Measurements from ENCODE around the gene ZNF732. TPM values are rescaled to one million over a fixed set of nuclear protein-coding genes. Genes with fewer than 3 reads are reported as not detected.

The ZNF732 gene
- total RNA-seq, 1 donor from 2014 or later = 4.0 TPM

DNA sequence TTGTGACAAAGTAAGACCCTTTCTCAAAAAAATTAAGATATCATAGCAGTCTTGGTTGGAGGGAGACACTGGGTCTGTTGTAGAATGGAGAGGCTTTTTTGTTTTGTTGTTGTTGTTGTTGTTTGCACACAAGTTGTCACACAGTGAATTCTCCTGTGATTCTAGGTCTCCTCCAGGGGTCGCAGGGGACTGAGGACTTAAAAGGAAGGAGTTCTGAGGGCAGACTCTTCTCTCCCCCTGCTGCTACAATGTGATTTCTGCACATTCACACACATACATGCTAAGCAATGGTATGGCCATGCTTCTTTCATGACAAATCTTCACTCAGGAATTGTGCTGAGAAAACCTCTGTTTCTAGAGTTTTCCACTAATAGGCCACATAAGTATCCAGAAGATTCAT lies 71.1 kb downstream of the ZNF732 start:
- TF ChIP-seq, protein P1, sequence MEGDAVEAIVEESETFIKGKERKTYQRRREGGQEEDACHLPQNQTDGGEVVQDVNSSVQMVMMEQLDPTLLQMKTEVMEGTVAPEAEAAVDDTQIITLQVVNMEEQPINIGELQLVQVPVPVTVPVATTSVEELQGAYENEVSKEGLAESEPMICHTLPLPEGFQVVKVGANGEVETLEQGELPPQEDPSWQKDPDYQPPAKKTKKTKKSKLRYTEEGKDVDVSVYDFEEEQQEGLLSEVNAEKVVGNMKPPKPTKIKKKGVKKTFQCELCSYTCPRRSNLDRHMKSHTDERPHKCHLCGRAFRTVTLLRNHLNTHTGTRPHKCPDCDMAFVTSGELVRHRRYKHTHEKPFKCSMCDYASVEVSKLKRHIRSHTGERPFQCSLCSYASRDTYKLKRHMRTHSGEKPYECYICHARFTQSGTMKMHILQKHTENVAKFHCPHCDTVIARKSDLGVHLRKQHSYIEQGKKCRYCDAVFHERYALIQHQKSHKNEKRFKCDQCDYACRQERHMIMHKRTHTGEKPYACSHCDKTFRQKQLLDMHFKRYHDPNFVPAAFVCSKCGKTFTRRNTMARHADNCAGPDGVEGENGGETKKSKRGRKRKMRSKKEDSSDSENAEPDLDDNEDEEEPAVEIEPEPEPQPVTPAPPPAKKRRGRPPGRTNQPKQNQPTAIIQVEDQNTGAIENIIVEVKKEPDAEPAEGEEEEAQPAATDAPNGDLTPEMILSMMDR (conservative IDR thresholded peaks at IDR 0.05) = no peak
- Mint-ChIP-seq H3K27me3 (ENCODE audit: low read depth) (no peaks in the 10 kb centered on the region), H3K27ac (ENCODE audit: unreplicated experiment) (no peak overlapping the region), H3K4me1 (no peaks in the 10 kb centered on the region), H3K36me3 (ENCODE audit: low read depth) (peaks cover 47% of the 10 kb centered on the region), H3K9me3 (peaks cover 23% of the 10 kb centered on the region), H3K4me3 (no peak overlapping the region)
- no peak for DNase-seq (ENCODE audit: low read depth, low spot score)

GRCh38 chr4:223913-224497 lies 81.3 kb downstream of the ZNF732 start:
- Mint-ChIP-seq H3K4me3 (no peak overlapping the region), H3K9me3 (peaks cover 22% of the 10 kb centered on the region), H3K27ac (ENCODE audit: unreplicated experiment) (no peak overlapping the region), H3K4me1 (no peaks in the 10 kb centered on the region), H3K27me3 (ENCODE audit: low read depth) (no peaks in the 10 kb centered on the region), H3K36me3 (ENCODE audit: low read depth) (peaks cover 41% of the 10 kb centered on the region)
- DNase-seq (ENCODE audit: low read depth, low spot score) = no peak
- TF ChIP-seq, protein P1 (conservative IDR thresholded peaks at IDR 0.05) = no peak

Small RNAs within 50 kb of the gene (microRNA-seq; reads per million reads assigned to microRNA genes)
- not detected for gene MIR571

Other genes with a start within 250 kb of the ZNF732 start
- 14.4 and 15.9 TPM in 2 replicates for gene ZNF718, start 181.0 kb downstream of the ZNF732 start, total RNA-seq
- gene ZNF141, start 32.3 kb upstream of the ZNF732 start, total RNA-seq = 36.3 and 36.5 TPM in 2 replicates
- 36.6 and 37.5 TPM in 2 replicates for gene ZNF721, start 193.7 kb upstream of the ZNF732 start, total RNA-seq
- gene PIGG, start 193.7 kb upstream of the ZNF732 start, total RNA-seq = 51.1 and 52.5 TPM in 2 replicates